GM23338 (cell line): ENCODE measurements around the gene ASB5. TPM values are rescaled to one million over a fixed set of nuclear protein-coding genes. Genes with fewer than 3 reads are reported as not detected.

Experiments
- ATAC-seq: fragments of 200-7000 bp; cut with Tn5 transposase; 3 replicates; pipeline ENCODE4 v1.9.1; 2020
- DNase-seq: peaks from one replicate; pipeline ENCODE4 v3.0.0-alpha.2; 2015; ENCODE audit warnings: low spot score
- H2AFZ ChIP-seq: fragments of 200-600 bp; sonication (generic); 2 replicates; pipeline ENCODE4 v1.8.0; 2016; ENCODE audit warnings: antibody characterized with exemption, mild to moderate bottlenecking, moderate library complexity
- H3F3A ChIP-seq: fragments of 200-600 bp; sonication (generic); replicated peaks from 2 replicates; pipeline ENCODE4 v1.8.0; 2017; ENCODE audit warnings: antibody characterized with exemption, mixed run types, low read depth
- H3K27ac ChIP-seq: fragments of 200-600 bp; sonication (generic); 2 replicates; pipeline ENCODE4 v1.6.1; 2016; ENCODE audit warnings: low read depth
- H3K27me3 ChIP-seq: fragments of 200-600 bp; sonication (generic); 2 replicates; pipeline ENCODE4 v1.8.0; 2016; ENCODE audit warnings: mild to moderate bottlenecking, mixed run types, moderate library complexity; ENCODE audit not compliant: insufficient read depth
- H3K36me3 ChIP-seq: fragments of 200-600 bp; sonication (generic); 2 replicates; pipeline ENCODE4 v1.8.0; 2016; ENCODE audit warnings: mild to moderate bottlenecking; ENCODE audit not compliant: insufficient read depth
- H3K4me1 ChIP-seq: fragments of 200-600 bp; sonication (generic); 2 replicates; pipeline ENCODE4 v1.8.0; 2016; ENCODE audit warnings: mild to moderate bottlenecking, moderate library complexity; ENCODE audit not compliant: insufficient read depth
- H3K4me2 ChIP-seq: fragments of 200-600 bp; sonication (generic); 2 replicates; pipeline ENCODE4 v1.7.1; 2017; ENCODE audit warnings: mixed run types
- H3K4me3 ChIP-seq: fragments of 200-600 bp; sonication (generic); 2 replicates; pipeline ENCODE4 v1.6.1; 2016; ENCODE audit warnings: mixed run types
- H3K79me2 ChIP-seq: fragments of 200-600 bp; sonication (generic); replicated peaks from 2 replicates; pipeline ENCODE4 v1.8.0; 2017; ENCODE audit warnings: mild to moderate bottlenecking; ENCODE audit not compliant: insufficient read depth
- H3K9me2 ChIP-seq: fragments of 200-600 bp; sonication (generic); 2 replicates; pipeline ENCODE4 v1.8.0; 2017; ENCODE audit not compliant: insufficient read depth
- H4K20me1 ChIP-seq: fragments of 200-600 bp; sonication (generic); replicated peaks from 2 replicates; pipeline ENCODE4 v1.8.0; 2017; ENCODE audit warnings: mild to moderate bottlenecking; ENCODE audit not compliant: insufficient read depth
- H3K27ac Mint-ChIP-seq: 2 replicates; pipeline ENCODE4 v1.8.0; 2020; ENCODE audit warnings: inconsistent platforms, mild to moderate bottlenecking, moderate library complexity, mixed read lengths
- H3K27me3 Mint-ChIP-seq: 3 replicates; pipeline ENCODE4 v1.8.0; 2022; ENCODE audit warnings: low read depth, mild to moderate bottlenecking, moderate library complexity, mixed read lengths, inconsistent platforms; ENCODE audit not compliant: insufficient read depth, poor library complexity
- H3K36me3 Mint-ChIP-seq: 3 replicates; pipeline ENCODE4 v1.8.0; 2021; ENCODE audit warnings: low read depth, mild to moderate bottlenecking, inconsistent platforms, moderate library complexity, mixed read lengths
- H3K4me1 Mint-ChIP-seq: 3 replicates; pipeline ENCODE4 v1.8.0; 2020; ENCODE audit warnings: mild to moderate bottlenecking, inconsistent platforms, mixed read lengths
- H3K4me3 Mint-ChIP-seq: 3 replicates; pipeline ENCODE4 v1.8.0; 2021; ENCODE audit warnings: moderate library complexity, mild to moderate bottlenecking, inconsistent platforms, mixed read lengths
- H3K9me3 Mint-ChIP-seq: 3 replicates; pipeline ENCODE4 v1.8.0; 2020; ENCODE audit warnings: moderate library complexity, mild to moderate bottlenecking, inconsistent platforms, mixed read lengths
- ETS1 ChIP-seq: IDR thresholded peaks from 2 replicates; pipeline ENCODE4 v1.6.1; 2016; ENCODE audit warnings: antibody characterized with exemption
- EZH2phosphoT487 ChIP-seq: fragments of 200-600 bp; sonication (generic); IDR thresholded peaks from one replicate; pipeline ENCODE4 v1.8.1; 2018; ENCODE audit warnings: antibody characterized with exemption; ENCODE audit not compliant: unreplicated experiment
- JUNB ChIP-seq: IDR thresholded peaks from one replicate; pipeline ENCODE4 v1.6.1; 2016; ENCODE audit warnings: antibody characterized with exemption; ENCODE audit not compliant: unreplicated experiment
- NANOG ChIP-seq: IDR thresholded peaks from 2 replicates; pipeline ENCODE4 v1.6.1; 2016; ENCODE audit warnings: antibody characterized with exemption, borderline replicate concordance
- POLR2AphosphoS5 ChIP-seq: IDR thresholded peaks from 2 replicates; pipeline ENCODE4 v1.6.1; 2016; ENCODE audit warnings: antibody characterized with exemption, low read depth
- REST ChIP-seq: IDR thresholded peaks from one replicate; pipeline ENCODE4 v1.6.1; 2018; ENCODE audit warnings: antibody characterized with exemption; ENCODE audit not compliant: unreplicated experiment
- STAT1 ChIP-seq: IDR thresholded peaks from one replicate; pipeline ENCODE4 v1.6.1; 2016; ENCODE audit warnings: antibody characterized with exemption; ENCODE audit not compliant: unreplicated experiment
- ZNF462 ChIP-seq: fragments of 250-450 bp; sonication (Bioruptor Pico); IDR thresholded peaks from 2 replicates; pipeline ENCODE4 v1.5.0; 2020; ENCODE audit warnings: mild to moderate bottlenecking, moderate library complexity
- polyA plus RNA-seq: library from polyadenylated mRNA; unstranded; fragments of >200 nt; fragmentation: Nextera tagmentation; extraction: Ambion mirVana; gene quantifications from 2 replicates; pipeline ENCODE4 v1.2.1, GENCODE V29; 2016
- total RNA-seq: library from RNA; depleted of rRNA; stranded (reverse); fragments of >200 nt; shearing (Covaris generic); gene quantifications from 2 replicates; pipeline ENCODE4 v1.2.3, GENCODE V29; 2014

ASB5 gene
- total and polyA plus RNA-seq, 2 experiments from 2014 or later, result not detected

- H3K4me3 ChIP-seq, result no peak overlapping the region
- TF ChIP-seq NANOG (no peak), JUNB (no peak), ETS1 (no peak)
- Mint-ChIP-seq H3K4me3 (no peak overlapping the region), H3K27ac (no peak overlapping the region), H3K36me3 (no peaks in the 10 kb centered on the region), H3K9me3 (no peaks in the 10 kb centered on the region), H3K27me3 (peaks cover 14% of the 10 kb centered on the region), H3K4me1 (peaks cover 15% of the 10 kb centered on the region)
- peaks cover 50% of the 10 kb centered on the region for H3K27me3 ChIP-seq
- no peak overlapping the region for H3K4me2 ChIP-seq
- H4K20me1 ChIP-seq, result no peaks in the 10 kb centered on the region; the same call in 1 of the 2 replicates
- no peak overlapping the region for H2AFZ ChIP-seq
- H3K4me1 ChIP-seq, result peaks cover 8% of the 10 kb centered on the region
- H3K79me2 ChIP-seq, result no peaks in the 10 kb centered on the region
- no peaks in the 10 kb centered on the region for H3F3A ChIP-seq
- H3K9me2 ChIP-seq, result no peaks in the 10 kb centered on the region
- no peaks in the 10 kb centered on the region for H3K36me3 ChIP-seq
- ATAC-seq (no peak), DNase-seq (no peak)
- no peak overlapping the region for H3K27ac ChIP-seq
Observed at GRCh38 chr4:176307666-176307930, 38.6 kb upstream of the ASB5 start.

GRCh38 chr4:176306837-176307665, 38.0 kb upstream of the ASB5 start:
- DNase-seq (no peak), ATAC-seq (no peak)
- peaks cover 56% of the 10 kb centered on the region for H3K27me3 ChIP-seq
- no peak overlapping the region for H3K27ac ChIP-seq
- H3K27me3 Mint-ChIP-seq, result peaks cover 14% of the 10 kb centered on the region
- no peak overlapping the region for H2AFZ ChIP-seq
- H3K4me3 Mint-ChIP-seq, result no peak overlapping the region
- H3K4me1 ChIP-seq, result peaks cover 8% of the 10 kb centered on the region
- H3K27ac Mint-ChIP-seq, result no peak overlapping the region
- H3K4me1 Mint-ChIP-seq, result peaks cover 15% of the 10 kb centered on the region
- H3K4me2 ChIP-seq, result no peak overlapping the region
- no peaks in the 10 kb centered on the region for H3K9me2 ChIP-seq
- no peaks in the 10 kb centered on the region for H3K9me3 Mint-ChIP-seq
- no peaks in the 10 kb centered on the region for H3K79me2 ChIP-seq
- no peaks in the 10 kb centered on the region for H3K36me3 ChIP-seq
- H4K20me1 ChIP-seq, result no peaks in the 10 kb centered on the region; the same call in 1 of the 2 replicates
- no peaks in the 10 kb centered on the region for H3F3A ChIP-seq
- H3K36me3 Mint-ChIP-seq, result no peaks in the 10 kb centered on the region
- H3K4me3 ChIP-seq, result no peak overlapping the region
- TF ChIP-seq ZNF462 (CRISPR knock-in tag) (no peak), EZH2phosphoT487 (no peak), REST (no peak), POLR2AphosphoS5 (no peak), NANOG (no peak), STAT1 (no peak)
